ENCODE results near the gene PTPRT. TPM values are rescaled to one million over a fixed set of nuclear protein-coding genes. Genes with fewer than 3 reads are reported as not detected.

PTPRT gene
- total and polyA plus RNA-seq, 2 of the 13 experiments (the other 11 are each of a cell fraction or from before 2014, with no cell fraction given): under 0.01 to 0.09 TPM

Small RNA genes lying within 50 kb of the gene (small RNA-seq; reads per million reads assigned to genes)
- 0 reads per million in 3 experiments for gene RN7SKP100 (ENCODE audit: insufficient read depth in 2 of 3, insufficient read length in 3 of 3, low read depth in 2 of 3, low replicate concordance in 1 of 3)
